PC-9 (cell line): ENCODE data around the gene JADE1.

Experiments used
- CTCF ChIP-seq: fragments of 200-600 bp; sonication (generic); conservative IDR thresholded peaks from 2 replicates; pipeline ENCODE4 v1.6.1; 2017; ENCODE audit warnings: mixed run types, antibody characterized with exemption, mild to moderate bottlenecking, moderate library complexity
- EZH2 ChIP-seq: fragments of 200-600 bp; sonication (generic); IDR thresholded peaks from 2 replicates; pipeline ENCODE4 v1.8.0; 2017; ENCODE audit warnings: antibody characterized with exemption, low read depth

GRCh38 chr4:128776794-128777216 lies 32.7 kb upstream of the JADE1 start:
- TF ChIP-seq CTCF: no peak
- TF ChIP-seq EZH2: no peak
